Gastroesophageal sphincter (tissue), 3 donors: ENCODE data around the gene NEUROD6.

Experiments
- EP300 ChIP-seq: sonication (generic); formaldehyde crosslinking; IDR thresholded peaks from one replicate; pipeline ENCODE4 v1.6.1; 2017; ENCODE audit warnings: antibody characterized with exemption, mild to moderate bottlenecking
- POLR2A ChIP-seq, 2 donors: fragments of 450-650 bp; IDR thresholded peaks; one replicate each; pipeline ENCODE4 v1.6.1; 2017; ENCODE audit warnings: antibody characterized with exemption in 2 of 2, mild to moderate bottlenecking in 2 of 2, moderate library complexity in 1 of 2
- POLR2AphosphoS5 ChIP-seq: sonication (generic); formaldehyde crosslinking; IDR thresholded peaks from one replicate; pipeline ENCODE4 v1.6.1; 2017; ENCODE audit warnings: antibody characterized with exemption
- TF ChIP-seq, protein P1 (sequence below), 4 experiments: fragments of 200-600 bp in 2 of 4; fragments of 450-650 bp in 2 of 4; sonication (generic) in 1 of 4; IDR thresholded peaks; one replicate each; pipeline ENCODE4 v1.5.1; 2017 to 2019; ENCODE audit warnings: antibody characterized with exemption in 4 of 4, mild to moderate bottlenecking in 2 of 4, moderate library complexity in 2 of 4

- TF ChIP-seq, protein P1, sequence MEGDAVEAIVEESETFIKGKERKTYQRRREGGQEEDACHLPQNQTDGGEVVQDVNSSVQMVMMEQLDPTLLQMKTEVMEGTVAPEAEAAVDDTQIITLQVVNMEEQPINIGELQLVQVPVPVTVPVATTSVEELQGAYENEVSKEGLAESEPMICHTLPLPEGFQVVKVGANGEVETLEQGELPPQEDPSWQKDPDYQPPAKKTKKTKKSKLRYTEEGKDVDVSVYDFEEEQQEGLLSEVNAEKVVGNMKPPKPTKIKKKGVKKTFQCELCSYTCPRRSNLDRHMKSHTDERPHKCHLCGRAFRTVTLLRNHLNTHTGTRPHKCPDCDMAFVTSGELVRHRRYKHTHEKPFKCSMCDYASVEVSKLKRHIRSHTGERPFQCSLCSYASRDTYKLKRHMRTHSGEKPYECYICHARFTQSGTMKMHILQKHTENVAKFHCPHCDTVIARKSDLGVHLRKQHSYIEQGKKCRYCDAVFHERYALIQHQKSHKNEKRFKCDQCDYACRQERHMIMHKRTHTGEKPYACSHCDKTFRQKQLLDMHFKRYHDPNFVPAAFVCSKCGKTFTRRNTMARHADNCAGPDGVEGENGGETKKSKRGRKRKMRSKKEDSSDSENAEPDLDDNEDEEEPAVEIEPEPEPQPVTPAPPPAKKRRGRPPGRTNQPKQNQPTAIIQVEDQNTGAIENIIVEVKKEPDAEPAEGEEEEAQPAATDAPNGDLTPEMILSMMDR (IDR thresholded peaks at IDR 0.05): no peak
- TF ChIP-seq EP300 (no peak), POLR2A (IDR thresholded peaks at IDR 0.05) (no peak), POLR2AphosphoS5 (no peak)
Observed at GRCh38 chr7:31315758-31316157, 24.8 kb downstream of the NEUROD6 start.
